Measurements from ENCODE around the gene OR51B6.

DNA sequence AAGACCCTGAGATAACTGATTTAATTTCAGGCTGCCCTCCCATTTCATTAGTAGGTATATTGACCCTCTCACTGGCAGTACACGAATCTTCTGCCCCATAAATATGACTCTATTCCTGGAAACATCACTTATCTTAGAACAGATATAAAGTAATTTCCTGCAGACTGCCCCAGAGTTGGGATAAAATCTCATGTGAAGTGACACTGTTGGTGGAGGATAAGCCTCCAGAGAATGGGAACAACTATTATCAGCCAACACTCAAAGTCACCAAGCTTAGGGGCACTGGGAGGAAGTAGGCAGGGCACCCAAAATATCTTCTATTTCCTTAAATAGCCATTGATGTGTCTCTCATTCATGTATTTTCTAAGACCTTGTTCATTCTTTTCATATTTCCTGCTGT is 16.1 kb upstream of the OR51B6 start:
- TF ChIP-seq, protein P1, sequence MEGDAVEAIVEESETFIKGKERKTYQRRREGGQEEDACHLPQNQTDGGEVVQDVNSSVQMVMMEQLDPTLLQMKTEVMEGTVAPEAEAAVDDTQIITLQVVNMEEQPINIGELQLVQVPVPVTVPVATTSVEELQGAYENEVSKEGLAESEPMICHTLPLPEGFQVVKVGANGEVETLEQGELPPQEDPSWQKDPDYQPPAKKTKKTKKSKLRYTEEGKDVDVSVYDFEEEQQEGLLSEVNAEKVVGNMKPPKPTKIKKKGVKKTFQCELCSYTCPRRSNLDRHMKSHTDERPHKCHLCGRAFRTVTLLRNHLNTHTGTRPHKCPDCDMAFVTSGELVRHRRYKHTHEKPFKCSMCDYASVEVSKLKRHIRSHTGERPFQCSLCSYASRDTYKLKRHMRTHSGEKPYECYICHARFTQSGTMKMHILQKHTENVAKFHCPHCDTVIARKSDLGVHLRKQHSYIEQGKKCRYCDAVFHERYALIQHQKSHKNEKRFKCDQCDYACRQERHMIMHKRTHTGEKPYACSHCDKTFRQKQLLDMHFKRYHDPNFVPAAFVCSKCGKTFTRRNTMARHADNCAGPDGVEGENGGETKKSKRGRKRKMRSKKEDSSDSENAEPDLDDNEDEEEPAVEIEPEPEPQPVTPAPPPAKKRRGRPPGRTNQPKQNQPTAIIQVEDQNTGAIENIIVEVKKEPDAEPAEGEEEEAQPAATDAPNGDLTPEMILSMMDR (conservative IDR thresholded peaks at IDR 0.05; ENCODE audit: low read depth, low read length) = no peak
- no peak for TF ChIP-seq EZH2 (IDR thresholded peaks at IDR 0.05; ENCODE audit: borderline replicate concordance, low read depth, low read length, poor library complexity, severe bottlenecking)

Measured in A673 (cell line).